Superior temporal gyrus (tissue), 1 donor: Measurements from ENCODE around the gene NDUFB3.
"Not testable (repeated sequence)": the region's sequence is repeated elsewhere in the genome, so short reads cannot be mapped to it uniquely, and the experiment has no call there.

Experiments
- DNase-seq: peaks from one replicate; pipeline ENCODE4 v3.0.0-alpha.2; 2016; ENCODE audit errors: extremely low spot score

The NDUFB3 gene

DNA sequence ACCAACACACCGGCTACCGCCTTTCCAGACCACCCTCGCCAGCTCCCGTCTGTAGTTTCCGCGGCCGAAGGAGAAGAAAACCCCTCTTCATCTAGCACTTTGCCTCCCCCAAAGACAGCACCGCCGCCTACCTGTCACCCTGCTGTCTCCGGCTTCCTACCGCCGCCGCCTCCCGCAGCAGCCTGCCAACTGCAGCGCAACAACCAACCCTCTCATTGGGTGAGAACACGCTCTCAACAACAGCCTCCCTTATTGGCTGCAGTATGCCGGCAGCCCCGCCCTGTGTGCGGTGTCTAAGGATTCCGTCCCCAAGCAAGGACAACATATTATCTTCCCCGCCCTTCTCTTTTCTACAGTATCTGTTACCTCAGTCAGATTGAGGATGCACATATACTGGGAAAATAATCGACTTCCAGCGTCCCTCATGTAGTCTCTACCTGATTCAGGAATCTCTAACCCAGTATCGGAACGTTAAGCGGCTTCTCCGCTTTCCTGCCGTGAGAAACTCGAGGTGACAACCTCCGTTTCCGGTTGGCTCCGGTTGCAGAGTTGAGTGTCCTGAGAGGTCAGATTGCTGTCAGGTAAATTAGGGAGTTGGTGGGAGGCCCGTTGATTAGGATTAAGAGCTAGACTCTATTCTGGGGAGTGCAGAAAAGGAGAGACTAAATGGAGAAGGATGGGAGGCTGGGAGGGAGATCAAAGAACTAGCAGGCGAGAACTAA is at the start of gene NDUFB3, which contains the start of gene HYCC2:
Gene NDUFB3, plus strand, starts transcription at position 523 of the 722 bp plus-strand sequence. CDS start 6,882 bp downstream, outside the sequence.
Gene HYCC2, minus strand, starts transcription at position 193 of the 722 bp plus-strand sequence. CDS start 47,662 bp downstream, outside the sequence.
- peak; percentile 98 for DNase-seq

DNA sequence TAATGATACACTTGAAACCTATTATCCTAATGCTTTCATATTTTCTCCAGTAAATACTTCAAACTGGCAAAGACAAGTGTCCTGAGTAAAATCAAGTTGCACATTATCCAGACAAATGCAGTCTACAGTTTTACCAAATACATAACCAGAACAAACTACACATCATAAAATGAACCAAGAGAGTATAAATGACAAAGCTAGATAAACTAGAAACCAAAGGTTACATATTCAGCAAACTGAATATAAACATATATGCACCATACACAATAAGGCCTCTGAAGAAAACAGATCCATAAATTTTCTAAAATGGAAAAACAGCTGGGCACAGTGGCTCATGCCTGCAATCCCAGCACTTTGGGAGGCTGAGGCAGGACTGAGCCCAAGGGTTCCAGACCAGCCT is 47.3 kb upstream of the NDUFB3 start:
- no peak for DNase-seq

DNA sequence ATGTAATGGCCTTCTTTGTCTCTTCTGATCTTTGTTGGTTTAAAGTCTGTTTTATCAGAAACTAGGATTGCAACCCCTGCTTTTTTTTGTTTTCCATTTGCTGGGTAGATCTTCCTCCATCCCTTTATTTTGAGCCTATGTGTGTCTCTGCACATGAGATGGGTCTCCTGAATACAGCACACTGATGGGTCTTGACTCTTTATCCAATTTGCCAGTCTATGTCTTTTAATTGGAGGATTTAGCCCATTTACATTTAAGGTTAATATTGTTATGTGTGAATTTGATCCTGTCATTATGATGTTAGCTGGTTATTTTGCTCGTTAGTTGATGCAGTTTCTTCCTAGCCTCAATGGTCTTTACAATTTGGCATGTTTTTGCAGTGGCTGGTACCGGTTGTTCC is 37.4 kb upstream of the NDUFB3 start:
- DNase-seq: not testable (repeated sequence)

DNA sequence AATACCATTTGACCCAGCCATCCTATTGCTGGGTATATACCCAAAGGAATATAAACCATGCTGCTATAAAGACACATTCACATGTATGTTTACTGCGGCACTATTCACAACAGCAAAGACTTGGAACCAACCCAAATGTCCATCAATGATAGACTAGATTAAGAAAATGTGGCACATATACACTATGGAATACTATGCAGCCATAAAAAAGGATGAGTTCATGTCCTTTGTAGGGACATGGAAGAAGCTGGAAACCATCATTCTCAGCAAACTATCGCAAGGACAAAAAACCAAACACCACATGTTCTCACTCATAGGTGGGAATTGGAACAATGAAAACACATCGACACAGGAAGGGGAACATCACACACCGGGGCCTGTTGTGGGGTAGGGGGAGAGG is 33.4 kb upstream of the NDUFB3 start:
- DNase-seq: not testable (repeated sequence)

DNA sequence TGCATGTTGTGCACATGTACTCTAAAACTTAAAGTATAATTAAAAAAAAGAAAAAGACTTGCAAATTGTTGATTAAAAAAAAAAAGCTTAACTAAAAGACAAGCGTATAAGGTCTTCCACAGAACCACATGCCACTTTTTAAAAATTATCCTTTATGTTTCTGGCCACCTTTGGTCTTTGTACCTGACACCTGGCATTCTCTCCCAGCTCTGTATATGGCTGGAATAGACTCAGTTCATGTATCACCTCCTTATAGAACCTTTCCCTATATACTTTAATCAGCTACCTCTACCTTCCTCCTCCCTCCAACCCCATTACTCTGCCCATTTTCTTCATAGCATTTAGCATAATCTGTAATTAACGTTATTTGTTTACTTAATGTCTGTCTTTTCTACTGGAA is 32.9 kb upstream of the NDUFB3 start:
- no peak for DNase-seq

DNA sequence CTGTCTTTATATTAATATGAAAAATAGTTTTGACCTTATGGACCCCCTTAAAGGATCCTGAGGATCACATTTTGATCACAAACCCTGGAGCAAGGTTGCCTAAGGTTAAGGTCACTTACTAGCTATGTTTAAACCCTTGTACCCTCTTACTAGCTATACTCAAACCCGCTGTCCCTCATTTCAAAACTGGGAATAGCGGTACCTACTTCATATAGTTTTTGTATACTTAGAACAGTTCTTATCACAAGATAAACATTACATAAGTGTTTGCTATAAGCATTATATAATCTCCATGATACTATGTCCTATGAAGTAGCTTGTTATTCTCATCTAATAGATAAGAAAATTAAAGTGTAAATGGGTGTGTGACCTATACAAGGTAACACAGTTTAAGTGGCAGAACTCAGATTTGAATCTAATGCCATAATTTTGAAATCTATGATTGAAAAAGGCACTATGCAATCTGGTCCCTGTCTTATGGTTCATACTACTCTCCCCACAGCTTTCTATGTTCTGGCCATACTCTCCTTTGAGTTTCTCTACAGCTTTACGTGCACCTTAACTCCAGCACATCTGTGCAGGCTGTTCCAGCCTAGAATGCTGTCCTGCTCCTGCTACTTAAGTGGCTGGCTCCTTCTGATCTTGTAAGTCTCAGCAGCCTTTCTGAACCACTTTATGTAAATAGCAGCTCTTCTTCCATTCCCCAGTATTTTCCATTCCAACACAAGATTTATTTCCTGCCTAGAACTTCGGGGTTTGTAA is 30.8 kb upstream of the NDUFB3 start:
- DNase-seq: no peak

DNA sequence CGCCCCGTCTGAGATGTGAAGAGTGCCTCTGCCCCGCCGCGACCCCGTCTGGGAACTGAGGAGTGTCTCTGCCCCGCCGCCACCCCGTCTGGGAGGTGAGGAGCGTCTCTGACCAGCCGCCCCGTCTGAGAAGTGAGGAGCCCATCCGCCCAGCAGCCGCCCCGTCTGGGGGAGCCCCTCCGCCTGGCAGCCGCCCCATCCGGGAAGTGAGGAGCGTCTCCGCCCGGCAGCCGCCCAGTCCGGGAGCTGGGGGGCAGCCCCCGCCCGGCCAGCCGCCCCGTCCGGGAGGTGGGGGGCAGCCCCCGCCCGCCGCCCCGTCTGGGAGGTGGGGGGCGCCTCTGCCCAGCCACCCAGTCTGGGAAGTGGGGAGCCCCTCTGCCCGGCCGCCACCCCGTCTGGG is 29.4 kb upstream of the NDUFB3 start:
- not testable (repeated sequence) for DNase-seq

DNA sequence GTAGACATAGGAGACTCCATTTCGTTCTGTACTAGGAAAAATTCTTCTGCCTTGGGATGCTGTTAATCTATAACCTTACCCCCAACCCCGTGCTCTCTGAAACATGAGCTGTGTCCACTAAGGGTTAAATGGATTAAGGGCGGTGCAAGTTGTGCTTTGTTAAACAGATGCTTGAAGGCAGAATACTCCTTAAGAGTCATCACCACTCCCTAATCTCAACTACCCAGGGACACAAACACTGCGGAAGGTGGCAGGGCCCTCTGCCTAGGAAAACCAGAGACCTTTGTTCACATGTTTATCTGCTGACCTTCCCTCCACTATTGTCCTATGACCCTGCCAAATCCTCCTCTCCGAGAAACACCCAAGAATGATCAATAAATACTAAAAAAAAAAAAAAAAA is 28.8 kb upstream of the NDUFB3 start:
- not testable (repeated sequence) for DNase-seq

DNA sequence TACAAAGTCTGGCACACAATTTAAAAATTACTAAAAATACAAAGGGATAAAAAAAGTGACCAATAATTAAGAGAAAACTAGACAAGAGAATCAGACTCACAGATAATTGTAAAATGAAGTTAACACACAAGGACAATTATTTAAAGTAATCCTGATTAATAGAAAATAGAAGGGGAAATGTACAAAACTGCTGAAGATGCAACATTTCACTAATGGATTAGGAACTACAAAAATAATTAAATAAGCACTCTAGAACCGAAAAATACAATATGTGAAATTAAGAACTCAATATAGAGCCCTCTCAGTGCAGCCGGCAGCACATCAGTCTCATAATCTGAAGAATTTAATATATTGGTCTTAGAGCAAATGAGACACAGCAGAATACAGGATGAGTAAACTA is 24.9 kb upstream of the NDUFB3 start:
- no peak for DNase-seq

DNA sequence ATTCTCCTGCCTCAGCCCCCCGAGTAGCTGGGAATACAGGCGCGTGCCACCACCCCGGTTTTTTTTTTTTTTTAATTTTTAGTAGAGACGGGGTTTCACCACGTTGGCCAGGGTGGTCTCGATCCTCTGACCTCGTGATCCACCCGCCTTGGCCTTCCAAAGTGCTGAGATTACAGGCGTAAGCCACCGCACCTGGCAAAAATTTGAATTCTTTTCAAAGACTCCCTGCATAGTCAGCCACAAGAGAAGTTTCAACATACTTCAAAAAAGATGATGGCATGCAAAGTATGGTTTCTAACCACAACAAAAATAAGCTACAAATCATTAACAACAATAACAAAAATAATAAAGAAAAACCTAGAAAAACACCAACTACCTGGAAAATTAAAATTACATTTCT is 22.3 kb upstream of the NDUFB3 start:
- DNase-seq: no peak

DNA sequence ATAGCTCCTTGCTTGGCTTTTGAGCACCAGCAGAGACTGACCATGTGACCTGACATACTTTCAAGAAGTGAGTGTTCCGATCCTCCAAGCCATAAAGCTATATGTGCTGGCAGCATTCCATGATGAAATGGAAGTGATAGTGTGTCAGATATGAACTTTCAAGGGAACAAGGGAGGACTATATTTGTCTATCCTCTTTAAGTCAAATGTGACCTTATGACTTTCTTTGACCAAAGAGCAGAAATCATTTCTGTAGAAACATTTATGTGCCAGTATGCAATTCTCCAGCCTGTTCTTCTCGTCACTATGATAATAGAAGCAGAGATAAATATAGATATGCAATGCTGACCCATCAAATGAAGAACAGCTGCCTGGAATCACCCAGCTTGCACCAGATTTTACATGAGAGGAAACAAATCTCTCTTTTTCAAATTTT is 14.7 kb upstream of the NDUFB3 start:
- peak; percentile 29 for DNase-seq

DNA sequence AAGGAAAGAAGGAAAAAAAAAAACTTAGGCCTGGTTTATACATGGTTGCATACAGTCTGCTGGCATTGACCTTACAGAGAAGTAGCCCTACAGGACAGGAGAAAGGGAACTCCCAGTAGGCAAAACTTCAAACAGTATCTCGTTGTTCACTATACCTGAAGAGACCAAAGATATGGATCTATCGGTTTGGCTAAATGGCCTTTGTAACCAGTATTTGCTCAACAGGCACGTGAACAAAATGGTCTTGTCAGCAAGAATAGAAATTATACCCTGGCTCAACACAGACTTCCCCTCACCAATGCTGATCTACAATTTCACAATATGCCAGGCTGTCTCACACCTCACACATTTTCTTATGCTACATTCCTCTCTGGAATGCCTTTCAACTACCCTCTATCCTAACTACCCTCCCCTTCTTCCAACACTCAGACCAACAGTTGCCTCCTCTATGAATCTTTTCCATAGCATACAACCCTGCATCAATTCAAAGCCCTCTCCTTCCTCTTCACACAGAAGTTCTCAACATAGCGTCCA is 14.0 kb upstream of the NDUFB3 start:
- DNase-seq: no peak

DNA sequence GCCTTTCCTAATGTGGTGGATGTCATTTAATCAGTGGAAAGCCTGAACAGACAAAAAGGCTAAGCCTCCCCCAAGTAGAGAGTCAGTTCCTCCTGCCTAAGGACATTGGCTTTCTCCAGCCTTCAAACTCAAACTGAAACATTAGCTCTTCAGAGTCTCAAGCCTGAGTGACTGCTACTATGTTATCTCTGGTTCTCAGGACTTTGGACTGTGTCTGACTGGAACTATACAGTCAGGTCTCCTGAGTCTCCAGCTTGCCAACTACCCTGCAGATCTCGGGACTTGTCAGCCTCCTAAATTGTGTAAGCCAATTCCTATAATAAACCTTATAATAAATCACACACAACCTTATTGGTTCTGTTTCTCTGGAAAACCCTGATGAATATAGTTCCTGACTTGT is 12.9 kb upstream of the NDUFB3 start:
- no peak for DNase-seq

DNA sequence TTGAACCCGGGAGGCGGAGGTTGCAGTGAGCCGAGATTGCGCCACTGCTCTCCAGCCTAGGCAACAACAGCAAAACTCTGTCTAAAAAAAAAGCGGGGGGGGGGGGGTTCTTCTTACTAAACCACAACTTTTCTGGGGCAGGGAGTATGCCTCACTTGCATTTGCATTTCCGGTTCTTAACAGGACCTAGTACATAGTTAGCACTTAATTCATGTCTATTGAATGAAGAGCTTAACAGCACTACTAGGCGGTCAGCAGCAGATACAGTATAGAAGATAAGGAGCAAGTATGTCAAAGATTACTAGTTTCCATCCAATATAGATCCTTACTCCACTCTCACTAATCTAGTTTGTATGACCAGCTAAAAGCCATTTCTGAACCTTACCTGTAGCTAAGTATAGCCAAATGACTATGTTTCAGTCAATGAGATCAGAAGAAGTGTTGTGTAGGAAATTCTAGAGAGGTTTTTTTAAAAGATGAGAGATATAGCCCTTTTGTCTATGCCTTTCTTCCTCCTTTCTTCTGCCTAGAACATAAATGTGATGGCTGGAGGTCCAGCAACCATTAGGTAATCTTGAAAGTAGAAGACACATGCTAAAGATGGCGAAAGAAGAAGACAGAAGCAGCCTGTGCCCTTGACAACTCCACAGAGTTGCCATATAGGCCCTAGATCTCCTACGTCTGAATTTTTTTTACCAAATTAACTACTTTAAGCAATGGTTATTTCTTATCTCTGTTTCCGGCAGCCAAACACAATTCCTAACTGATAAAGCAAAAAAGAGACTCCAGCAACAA is 11.6 kb upstream of the NDUFB3 start:
- DNase-seq: no peak

DNA sequence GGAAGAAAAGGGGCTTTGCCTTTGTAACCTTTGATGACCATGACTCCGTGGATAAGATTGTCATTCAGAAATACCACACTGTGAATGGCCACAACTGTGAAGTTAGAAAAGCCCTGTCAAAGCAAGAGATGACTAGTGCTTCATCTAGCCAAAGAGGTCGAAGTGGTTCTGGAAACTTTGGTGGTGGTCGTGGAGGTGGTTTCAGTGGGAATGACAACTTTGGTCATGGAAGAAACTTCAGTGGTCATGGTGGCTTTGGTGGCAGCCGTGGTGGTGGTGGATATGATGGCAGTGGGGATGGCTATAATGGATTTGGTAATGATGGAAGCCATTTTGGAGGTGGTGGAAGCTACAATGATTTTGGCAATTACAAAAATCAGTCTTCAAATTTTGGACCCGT is 8.3 kb upstream of the NDUFB3 start:
- not testable (repeated sequence) for DNase-seq

DNA sequence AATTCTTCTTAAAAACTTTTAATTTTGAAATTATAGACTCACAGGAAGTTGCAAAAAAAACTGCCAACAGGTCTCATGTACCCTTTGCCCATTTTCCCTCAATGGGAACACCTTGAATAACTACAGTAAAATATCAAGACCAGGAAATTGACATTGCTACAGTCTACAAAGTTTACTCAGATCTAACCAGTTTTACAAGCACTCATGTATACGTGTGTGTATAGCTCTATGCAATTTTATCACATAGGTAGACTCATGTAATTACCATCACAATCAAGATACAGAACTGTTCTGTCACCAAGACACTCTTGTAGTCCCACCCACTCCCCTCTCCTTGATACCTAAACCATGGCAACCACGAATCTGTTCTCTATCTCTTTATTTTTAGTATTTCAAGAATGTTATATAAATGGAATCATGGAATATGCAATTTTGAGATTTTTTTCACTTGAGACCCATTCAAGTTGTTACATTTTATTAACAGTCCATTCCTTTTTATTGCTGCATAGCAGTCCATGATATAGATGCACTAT is 6.9 kb upstream of the NDUFB3 start:
- no peak for DNase-seq

DNA sequence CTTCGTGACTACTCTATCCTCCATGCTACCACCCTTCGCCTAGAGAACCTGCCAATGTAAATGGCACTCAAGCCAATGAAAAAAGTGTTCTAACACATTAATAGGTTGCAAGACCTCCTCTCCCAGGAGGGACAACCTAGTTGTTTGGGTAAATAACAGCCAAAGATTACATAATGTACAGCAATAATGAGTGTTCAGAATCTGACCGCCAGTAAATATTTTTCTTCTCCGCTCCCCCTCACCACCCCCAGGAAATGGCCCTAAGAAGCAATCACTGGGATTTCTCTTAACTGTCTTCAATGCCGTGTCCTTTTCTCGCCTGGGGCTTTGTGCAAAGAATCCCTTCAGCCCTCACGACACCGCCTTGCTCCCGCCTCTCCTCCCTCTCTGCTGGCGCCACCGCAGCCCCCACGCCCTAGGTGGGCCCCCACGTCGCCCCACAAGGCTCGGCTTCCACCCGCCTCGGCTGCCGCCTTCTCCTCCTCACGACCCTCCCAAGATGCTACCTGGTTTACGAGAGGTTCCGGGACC is 788 bp upstream of the NDUFB3 start:
- DNase-seq: peak; percentile 47

DNA sequence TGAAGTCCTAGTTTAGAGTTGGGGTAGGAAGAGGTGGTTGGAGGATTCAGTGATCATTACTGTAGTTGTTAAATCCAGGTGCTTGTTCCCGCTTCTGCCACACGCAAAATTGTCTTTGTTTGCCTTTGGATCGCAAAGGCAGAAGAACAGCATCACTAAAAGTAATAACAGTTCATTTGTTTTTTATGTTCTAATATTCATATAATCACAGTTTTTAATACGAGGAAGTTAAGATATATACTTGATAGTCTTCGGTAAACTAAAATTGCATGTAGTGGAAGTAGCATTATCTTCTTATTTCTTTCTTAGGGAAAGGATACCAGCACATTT is 365 bp downstream of the NDUFB3 start:
- no peak for DNase-seq

DNA sequence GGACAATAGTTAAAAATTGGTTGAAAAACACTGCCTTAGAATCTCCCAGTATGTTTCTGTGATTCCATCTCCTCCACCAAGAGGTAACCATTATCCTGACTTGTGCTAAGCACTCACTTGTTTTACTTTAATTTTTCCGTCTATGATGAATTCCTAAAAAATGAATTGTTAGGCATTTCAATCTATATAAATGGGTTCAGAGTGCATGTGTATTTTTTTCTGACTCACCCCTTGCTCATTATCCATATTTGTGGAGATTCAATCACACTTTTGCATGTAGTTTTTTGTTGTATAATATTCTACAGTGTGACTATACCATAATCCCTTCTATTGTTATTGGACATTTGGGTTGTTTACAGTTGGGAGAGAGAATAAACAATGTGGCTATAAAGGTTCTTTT is 1.3 kb downstream of the NDUFB3 start:
- no peak for DNase-seq

DNA sequence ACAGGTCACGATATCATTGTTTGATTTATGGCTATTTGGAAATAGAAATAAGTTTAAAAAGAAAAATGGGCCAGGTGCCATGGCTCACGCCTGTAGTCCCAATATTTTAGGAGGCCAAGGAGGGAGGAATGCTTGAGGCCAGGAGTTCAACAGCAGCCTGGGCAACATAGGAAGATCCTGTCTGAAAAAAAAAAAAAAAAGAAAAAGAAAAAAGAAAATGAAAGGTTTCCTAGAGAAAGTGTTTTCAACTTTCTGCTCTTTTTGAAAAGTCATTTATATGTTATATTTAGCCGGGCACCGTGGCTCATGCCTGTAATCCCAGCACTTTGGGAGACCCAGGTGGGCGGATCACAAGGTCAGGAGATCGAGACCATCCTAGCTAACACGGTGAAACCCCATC is 3.2 kb downstream of the NDUFB3 start:
- no peak for DNase-seq

DNA sequence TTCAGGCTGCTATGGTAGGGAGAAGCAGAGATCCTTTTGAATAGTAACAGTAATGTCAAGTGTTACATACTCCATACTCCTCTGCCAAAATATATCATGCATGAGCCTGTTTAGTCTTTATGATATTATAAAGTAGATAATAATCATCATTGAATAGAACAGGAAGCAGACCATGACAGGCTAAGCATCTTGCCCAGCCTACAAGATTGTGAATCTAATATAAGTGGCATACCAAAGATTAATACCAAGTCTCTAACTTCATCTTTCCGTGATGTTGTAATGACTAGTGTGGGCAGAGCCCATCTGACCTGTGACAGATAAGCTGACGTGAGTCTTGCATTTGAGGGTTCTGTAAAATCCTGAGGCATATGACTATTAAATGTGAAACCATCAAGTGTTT is 13.1 kb downstream of the NDUFB3 start:
- no peak for DNase-seq

DNA sequence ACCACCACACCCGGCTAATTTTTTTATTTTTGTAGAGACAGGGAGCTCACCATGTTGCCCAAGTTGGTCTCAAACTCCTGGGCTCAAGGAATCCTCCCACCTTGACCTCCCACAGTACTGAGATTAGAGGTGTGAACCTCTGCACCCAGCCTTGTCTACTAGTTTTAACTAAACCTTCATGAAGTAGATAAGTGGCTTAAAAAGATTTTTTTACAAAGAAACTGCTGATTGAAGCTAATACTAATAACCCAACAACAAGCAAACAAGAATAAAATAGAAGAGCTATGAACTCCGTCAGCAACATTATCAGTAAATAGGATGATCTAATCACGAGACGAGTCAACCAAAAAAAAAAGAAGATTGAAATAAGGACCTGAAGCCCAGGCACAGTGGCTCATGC is 18.8 kb downstream of the NDUFB3 start:
- DNase-seq: no peak
